ENCODE results near the gene PARD3. TPM values are rescaled to one million over a fixed set of nuclear protein-coding genes. Genes with fewer than 3 reads are reported as not detected.
A peak's percentile ranks its signal among the peaks of the same experiment; 100 is the strongest.

Gene PARD3
- total RNA-seq, 1 experiment from 2014 or later: 154 TPM

- no peaks in the 10 kb centered on the region for H3K9me2 ChIP-seq (replicated peaks; ENCODE audit: low read length)
- no peaks in the 10 kb centered on the region for H3K9me3 ChIP-seq (ENCODE audit: low read length)
- intact Hi-C loops (cut with micrococcal nuclease): no loop called here
- H3K4me1 ChIP-seq (ENCODE audit: insufficient read depth, low read length): peaks cover 14% of the 10 kb centered on the region
- no peaks in the 10 kb centered on the region for H3K27me3 ChIP-seq (ENCODE audit: low read length)
- H3K36me3 ChIP-seq (ENCODE audit: low read depth, low read length): no peaks in the 10 kb centered on the region
- TF ChIP-seq EZH2 (IDR thresholded peaks at IDR 0.05; ENCODE audit: low read length, unreplicated experiment) (no peak), CTCF (conservative IDR thresholded peaks at IDR 0.05; ENCODE audit: low read depth, low read length) (no peak), EZH2phosphoT487 (IDR thresholded peaks at IDR 0.05; ENCODE audit: borderline replicate concordance, low read length) (no peak)
- BruUV-seq (replicated peaks): no TSS peak
- H3K79me2 ChIP-seq (ENCODE audit: low read length): peaks cover 10% of the 10 kb centered on the region; the same call in 1 of the 2 replicates
- no peak overlapping the region for H3K27ac ChIP-seq (ENCODE audit: low read length)
- ChIA-PET POLR2A (ENCODE audit: unreplicated experiment) (no interaction called here), CTCF (no interaction called here)
- no peak overlapping the region for H3K9ac ChIP-seq (ENCODE audit: low read length)
- H3F3A ChIP-seq (ENCODE audit: low read length, unreplicated experiment): no peaks in the 10 kb centered on the region
- no peak overlapping the region for H3K4me3 ChIP-seq (ENCODE audit: low read length)
- peaks cover 8% of the 10 kb centered on the region; the same call in 1 of the 2 replicates for H4K20me1 ChIP-seq (ENCODE audit: low read length)
- DNase-seq: no peak
- H3K4me2 ChIP-seq (ENCODE audit: low read length): no peak overlapping the region
- no peak overlapping the region for H2AFZ ChIP-seq (ENCODE audit: low read length)
- no peak for ATAC-seq
Observed at GRCh38 chr10:34609287-34609940, 205.7 kb downstream of the PARD3 start.

GRCh38 chr10:34607894-34608293 lies 207.2 kb downstream of the PARD3 start:
- ChIA-PET POLR2A (ENCODE audit: unreplicated experiment) (no interaction called here), CTCF (no interaction called here)
- Histone ChIP-seq H3K27ac (ENCODE audit: low read length) (no peak overlapping the region), H4K20me1 (ENCODE audit: low read length) (peaks cover 8% of the 10 kb centered on the region; the same call in 1 of the 2 replicates), H3K36me3 (ENCODE audit: low read depth, low read length) (no peaks in the 10 kb centered on the region), H3F3A (ENCODE audit: low read length, unreplicated experiment) (no peaks in the 10 kb centered on the region), H3K9me2 (replicated peaks; ENCODE audit: low read length) (no peaks in the 10 kb centered on the region), H3K4me2 (ENCODE audit: low read length) (no peak overlapping the region), H3K9ac (ENCODE audit: low read length) (no peak overlapping the region), H3K9me3 (ENCODE audit: low read length) (no peaks in the 10 kb centered on the region), H2AFZ (ENCODE audit: low read length) (no peak overlapping the region), H3K79me2 (ENCODE audit: low read length) (no peaks in the 10 kb centered on the region; the same call in 1 of the 2 replicates), H3K4me1 (ENCODE audit: insufficient read depth, low read length) (peaks cover 14% of the 10 kb centered on the region), H3K27me3 (ENCODE audit: low read length) (no peaks in the 10 kb centered on the region), H3K4me3 (ENCODE audit: low read length) (no peak overlapping the region)
- intact Hi-C loops (cut with micrococcal nuclease): no loop called here
- BruUV-seq (replicated peaks): no TSS peak
- DNase-seq: peak; percentile 76
- peak; percentile 84 for ATAC-seq
- TF ChIP-seq CTCF (conservative IDR thresholded peaks at IDR 0.05; ENCODE audit: low read depth, low read length) (no peak), EZH2phosphoT487 (IDR thresholded peaks at IDR 0.05; ENCODE audit: borderline replicate concordance, low read length) (no peak), EZH2 (IDR thresholded peaks at IDR 0.05; ENCODE audit: low read length, unreplicated experiment) (no peak)

GRCh38 chr10:34606890-34607289 lies 208.2 kb downstream of the PARD3 start:
- peaks cover 8% of the 10 kb centered on the region; the same call in 1 of the 2 replicates for H3K4me1 ChIP-seq (ENCODE audit: insufficient read depth, low read length)
- DNase-seq (no peak), ATAC-seq (no peak)
- no peak overlapping the region for H3K9ac ChIP-seq (ENCODE audit: low read length)
- H3K4me3 ChIP-seq (ENCODE audit: low read length): no peak overlapping the region
- no peak overlapping the region for H3K27ac ChIP-seq (ENCODE audit: low read length)
- no peak overlapping the region for H3K4me2 ChIP-seq (ENCODE audit: low read length)
- no peaks in the 10 kb centered on the region for H3F3A ChIP-seq (ENCODE audit: low read length, unreplicated experiment)
- no peaks in the 10 kb centered on the region for H3K9me2 ChIP-seq (replicated peaks; ENCODE audit: low read length)
- ChIA-PET CTCF (no interaction called here), POLR2A (ENCODE audit: unreplicated experiment) (interaction anchor here (0.5 to 0.6 kb wide), 3 partner anchors 12 to 924 kb away, joined by 3 to 6 read pairs (median 6); no protein-coding TSS in a partner anchor)
- no peaks in the 10 kb centered on the region; the same call in 1 of the 2 replicates for H3K79me2 ChIP-seq (ENCODE audit: low read length)
- no peaks in the 10 kb centered on the region for H3K9me3 ChIP-seq (ENCODE audit: low read length)
- intact Hi-C loops (cut with micrococcal nuclease): no loop called here
- no peak overlapping the region for H2AFZ ChIP-seq (ENCODE audit: low read length)
- BruUV-seq (replicated peaks): no TSS peak
- no peaks in the 10 kb centered on the region for H3K27me3 ChIP-seq (ENCODE audit: low read length)
- TF ChIP-seq EZH2phosphoT487 (IDR thresholded peaks at IDR 0.05; ENCODE audit: borderline replicate concordance, low read length) (no peak), EZH2 (IDR thresholded peaks at IDR 0.05; ENCODE audit: low read length, unreplicated experiment) (no peak), CTCF (conservative IDR thresholded peaks at IDR 0.05; ENCODE audit: low read depth, low read length) (no peak)
- peaks cover 15% of the 10 kb centered on the region for H4K20me1 ChIP-seq (ENCODE audit: low read length)
- H3K36me3 ChIP-seq (ENCODE audit: low read depth, low read length): no peaks in the 10 kb centered on the region
